ENCODE data around the gene SLC4A9. TPM values are rescaled to one million over a fixed set of nuclear protein-coding genes. Genes with fewer than 3 reads are reported as not detected.
A peak's percentile ranks its signal among the peaks of the same experiment; 100 is the strongest.

The SLC4A9 gene
- total RNA-seq, 4 donors from 2014 or later = 0.12 TPM; not detected in 3

- H3K4me1 ChIP-seq = peaks cover 6 to 18% of the 10 kb centered on the region in 2 donors
- TF ChIP-seq CTCF (IDR thresholded peaks at IDR 0.05) = no peak
Measured at GRCh38 chr5:140322751-140323731, 37.0 kb upstream of the SLC4A9 start.

GRCh38 chr5:140324041-140324600 lies 35.9 kb upstream of the SLC4A9 start:
- no peak for DNase-seq
- Histone ChIP-seq H3K4me3 (no peak overlapping the region), H3K27ac (peak overlapping the region; percentile 72 to 85), H3K9me3 (no peaks in the 10 kb centered on the region), H3K27me3 (no peaks in the 10 kb centered on the region), H3K4me1 (peaks cover 6 to 18% of the 10 kb centered on the region in 2 donors), H3K36me3 (no peaks in the 10 kb centered on the region)
- TF ChIP-seq POLR2A (IDR thresholded peaks at IDR 0.05) (no peak), CTCF (IDR thresholded peaks at IDR 0.05) (no peak)
- intact Hi-C loops (cut with DNase I; ENCODE audit: low total_unique reads) = no loop called here

More at GRCh38 chr5:140322751-140323731, 37.0 kb upstream of the SLC4A9 start:
- intact Hi-C loops (cut with DNase I; ENCODE audit: low total_unique reads) = no loop called here
- H3K9me3 ChIP-seq = no peaks in the 10 kb centered on the region
- peak overlapping the region; percentile 72 to 85 for H3K27ac ChIP-seq
- H3K36me3 ChIP-seq = no peaks in the 10 kb centered on the region
- H3K4me3 ChIP-seq = no peak overlapping the region
- no peaks in the 10 kb centered on the region for H3K27me3 ChIP-seq
- peak; percentile 51 to 63 for DNase-seq

- intact Hi-C loops (cut with DNase I; ENCODE audit: low total_unique reads) = no loop called here
- no peaks in the 10 kb centered on the region for H3K27me3 ChIP-seq
- H3K9me3 ChIP-seq = no peaks in the 10 kb centered on the region
- H3K4me3 ChIP-seq = no peak overlapping the region
- peak overlapping the region; percentile 72 to 85 for H3K27ac ChIP-seq
- H3K36me3 ChIP-seq = no peaks in the 10 kb centered on the region
- peak in 1 of 2 donors; percentile 40 for DNase-seq
- no peak for TF ChIP-seq CTCF (IDR thresholded peaks at IDR 0.05)
- TF ChIP-seq POLR2A (IDR thresholded peaks at IDR 0.05) = no peak
- peaks cover 6 to 18% of the 10 kb centered on the region in 2 donors for H3K4me1 ChIP-seq
Measured at GRCh38 chr5:140324617-140325241, 35.3 kb upstream of the SLC4A9 start.

GRCh38 chr5:140325486-140325885 lies 34.5 kb upstream of the SLC4A9 start:
- DNase-seq = no peak
- intact Hi-C loops (cut with DNase I; ENCODE audit: low total_unique reads) = no loop called here
- no peak for TF ChIP-seq CTCF (IDR thresholded peaks at IDR 0.05)
- TF ChIP-seq POLR2A (IDR thresholded peaks at IDR 0.05) = no peak
- Histone ChIP-seq H3K4me3 (no peak overlapping the region), H3K36me3 (no peaks in the 10 kb centered on the region), H3K9me3 (no peaks in the 10 kb centered on the region), H3K27me3 (no peaks in the 10 kb centered on the region), H3K4me1 (peaks cover 6 to 18% of the 10 kb centered on the region in 2 donors), H3K27ac (peak overlapping the region in 1 of 2 donors; percentile 85)
